Osteoblast (primary cell): ENCODE results near the gene ECD. TPM values are rescaled to one million over a fixed set of nuclear protein-coding genes. Genes with fewer than 3 reads are reported as not detected.
"Not testable (repeated sequence)": the region's sequence is repeated elsewhere in the genome, so short reads cannot be mapped to it uniquely, and the experiment has no call there.

Experiments used
- DNase-seq: peaks from one replicate; pipeline ENCODE4 v3.0.0; 2011; ENCODE audit warnings: low spot score, mixed read lengths; ENCODE audit not compliant: insufficient read length; ENCODE audit errors: missing footprints
- H2AFZ ChIP-seq: 2 replicates; pipeline ENCODE4 v1.6.0; 2011; ENCODE audit warnings: mild to moderate bottlenecking, low read length
- H3K27ac ChIP-seq: 2 replicates; pipeline ENCODE4 v1.5.1; 2011; ENCODE audit warnings: mild to moderate bottlenecking, low read depth, low read length, moderate library complexity
- H3K27me3 ChIP-seq: 2 replicates; pipeline ENCODE4 v1.6.0; 2012; ENCODE audit warnings: mild to moderate bottlenecking, control low read depth, inconsistent platforms, low read length, moderate library complexity; ENCODE audit not compliant: insufficient read depth
- H3K36me3 ChIP-seq: 2 replicates; pipeline ENCODE4 v1.5.1; 2011; ENCODE audit warnings: mild to moderate bottlenecking, low read length, control low read depth, moderate library complexity; ENCODE audit not compliant: insufficient read depth
- H3K4me1 ChIP-seq: 2 replicates; pipeline ENCODE4 v1.5.1; 2011; ENCODE audit warnings: mild to moderate bottlenecking, low read length, control low read depth, moderate library complexity; ENCODE audit not compliant: insufficient read depth
- H3K4me2 ChIP-seq: 2 replicates; pipeline ENCODE4 v1.6.0; 2011; ENCODE audit warnings: mild to moderate bottlenecking, low read length; ENCODE audit not compliant: insufficient read depth
- H3K4me3 ChIP-seq: fragments of 200-600 bp; sonication (generic); 3 replicates; pipeline ENCODE4 v1.5.1; 2012; ENCODE audit warnings: mild to moderate bottlenecking, low read length, inconsistent platforms; ENCODE audit not compliant: insufficient read depth
- H3K79me2 ChIP-seq: 2 replicates; pipeline ENCODE4 v1.6.0; 2012; ENCODE audit warnings: mild to moderate bottlenecking, low read length, control low read depth, inconsistent platforms; ENCODE audit not compliant: insufficient read depth
- H3K9me3 ChIP-seq: 2 replicates; pipeline ENCODE4 v1.5.1; 2011; ENCODE audit warnings: low read depth, low read length, control low read depth
- H4K20me1 ChIP-seq: 2 replicates; pipeline ENCODE4 v1.6.0; 2012; ENCODE audit warnings: mild to moderate bottlenecking, low read length, control low read depth; ENCODE audit not compliant: insufficient read depth
- CTCF ChIP-seq: IDR thresholded peaks from 2 replicates; pipeline ENCODE4 v1.5.1; 2011; ENCODE audit warnings: mild to moderate bottlenecking, low read depth, low read length, moderate library complexity; ENCODE audit errors: extremely low read depth
- total RNA-seq: library from RNA; depleted of rRNA; stranded (reverse); fragments of >200 nt; gene quantifications from 2 replicates; pipeline ENCODE4 v1.2.3, GENCODE V29; 2012

ECD gene
- total RNA-seq, 1 donor: 35.5 TPM

- Histone ChIP-seq H3K4me3 (peak within 1 kb of the TSS; percentile 70), H3K4me1 (peaks cover 25% of the 10 kb centered on the region), H3K36me3 (no peaks in the 10 kb centered on the region), H3K27ac (peak within 1 kb of the TSS; percentile 78), H3K9me3 (no peaks in the 10 kb centered on the region), H3K79me2 (no peaks in the 10 kb centered on the region), H2AFZ (peak within 1 kb of the TSS; percentile 77), H4K20me1 (no peaks in the 10 kb centered on the region), H3K27me3 (no peaks in the 10 kb centered on the region), H3K4me2 (peak within 1 kb of the TSS; percentile 85)
- DNase-seq: peak; percentile 95
- no peak for TF ChIP-seq CTCF
Observed at GRCh38 chr10:73110345-73110849, 57.4 kb downstream of the ECD start, which contains the start of gene NUDT13. Gene NUDT13, plus strand, starts transcription at chr10:73110455. Its CDS starts 3,911 bp downstream, at chr10:73114366.

GRCh38 chr10:73109248-73109652 is 58.6 kb downstream of the ECD start:
- H3K4me2 ChIP-seq, H3K27me3 ChIP-seq, DNase-seq, H4K20me1 ChIP-seq, H3K9me3 ChIP-seq, H3K79me2 ChIP-seq, H3K36me3 ChIP-seq, H3K4me3 ChIP-seq, H3K27ac ChIP-seq, H2AFZ ChIP-seq: not testable (repeated sequence)
- H3K4me1 ChIP-seq: peaks cover 25% of the 10 kb centered on the region

GRCh38 chr10:73106301-73106700 is 61.5 kb downstream of the ECD start:
- H3K4me2 ChIP-seq: no peak overlapping the region
- TF ChIP-seq CTCF: no peak
- DNase-seq: no peak

GRCh38 chr10:73099141-73099540 is 68.7 kb downstream of the ECD start:
- Histone ChIP-seq H3K4me1 (peaks cover 9% of the 10 kb centered on the region), H3K4me3 (no peak overlapping the region), H3K36me3 (no peaks in the 10 kb centered on the region), H4K20me1 (no peaks in the 10 kb centered on the region), H3K27ac (no peak overlapping the region), H3K79me2 (peaks cover 13% of the 10 kb centered on the region), H3K9me3 (no peaks in the 10 kb centered on the region), H2AFZ (no peak overlapping the region), H3K4me2 (no peak overlapping the region), H3K27me3 (no peaks in the 10 kb centered on the region)
- TF ChIP-seq CTCF: no peak
- DNase-seq: peak; percentile 39

More at GRCh38 chr10:73106301-73106700, 61.5 kb downstream of the ECD start:
- Histone ChIP-seq H3K9me3 (no peaks in the 10 kb centered on the region), H3K36me3 (no peaks in the 10 kb centered on the region), H3K27me3 (no peaks in the 10 kb centered on the region), H2AFZ (no peak overlapping the region), H4K20me1 (no peaks in the 10 kb centered on the region), H3K79me2 (no peaks in the 10 kb centered on the region), H3K27ac (no peak overlapping the region), H3K4me3 (no peak overlapping the region), H3K4me1 (peaks cover 6% of the 10 kb centered on the region)
